ENCODE results near the gene SMIM9.
A peak's percentile ranks its signal among the peaks of the same experiment; 100 is the strongest.

SMIM9 gene

DNA sequence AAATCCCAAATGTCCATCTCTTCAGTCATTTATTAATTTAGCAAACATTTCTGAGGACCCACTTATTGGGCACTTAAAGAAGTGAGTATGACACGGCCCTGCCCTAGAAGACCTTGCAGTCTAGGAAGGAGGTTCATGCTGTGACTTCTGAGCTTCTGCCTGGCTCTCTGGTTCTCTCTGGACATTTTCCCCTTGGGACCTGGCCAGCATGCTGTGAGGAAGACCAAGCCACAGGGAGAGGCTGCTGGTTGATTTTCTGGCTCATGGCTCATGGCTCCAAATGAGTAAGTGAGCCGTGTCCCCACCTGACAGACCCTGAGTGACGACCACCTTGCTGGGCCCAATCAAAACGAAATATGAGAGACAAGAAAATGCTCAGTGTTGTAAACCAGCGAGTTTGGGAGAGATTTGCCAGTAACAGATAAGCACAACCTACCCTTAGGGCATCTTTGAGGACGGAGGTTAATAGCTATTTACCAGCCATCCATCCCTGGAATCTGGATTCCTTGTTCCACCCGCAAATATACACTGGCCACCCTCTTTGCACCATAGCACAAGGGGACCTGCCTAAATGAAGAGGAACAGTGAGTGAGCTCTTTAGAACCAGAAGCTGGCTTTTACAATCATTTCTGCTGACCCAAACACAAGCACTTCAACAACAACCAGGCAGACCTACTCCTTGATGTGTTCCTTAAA lies 30.1 kb downstream of the SMIM9 start:
- no peak for DNase-seq (ENCODE audit: low read depth)
- TF ChIP-seq, protein P1, sequence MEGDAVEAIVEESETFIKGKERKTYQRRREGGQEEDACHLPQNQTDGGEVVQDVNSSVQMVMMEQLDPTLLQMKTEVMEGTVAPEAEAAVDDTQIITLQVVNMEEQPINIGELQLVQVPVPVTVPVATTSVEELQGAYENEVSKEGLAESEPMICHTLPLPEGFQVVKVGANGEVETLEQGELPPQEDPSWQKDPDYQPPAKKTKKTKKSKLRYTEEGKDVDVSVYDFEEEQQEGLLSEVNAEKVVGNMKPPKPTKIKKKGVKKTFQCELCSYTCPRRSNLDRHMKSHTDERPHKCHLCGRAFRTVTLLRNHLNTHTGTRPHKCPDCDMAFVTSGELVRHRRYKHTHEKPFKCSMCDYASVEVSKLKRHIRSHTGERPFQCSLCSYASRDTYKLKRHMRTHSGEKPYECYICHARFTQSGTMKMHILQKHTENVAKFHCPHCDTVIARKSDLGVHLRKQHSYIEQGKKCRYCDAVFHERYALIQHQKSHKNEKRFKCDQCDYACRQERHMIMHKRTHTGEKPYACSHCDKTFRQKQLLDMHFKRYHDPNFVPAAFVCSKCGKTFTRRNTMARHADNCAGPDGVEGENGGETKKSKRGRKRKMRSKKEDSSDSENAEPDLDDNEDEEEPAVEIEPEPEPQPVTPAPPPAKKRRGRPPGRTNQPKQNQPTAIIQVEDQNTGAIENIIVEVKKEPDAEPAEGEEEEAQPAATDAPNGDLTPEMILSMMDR (conservative IDR thresholded peaks at IDR 0.05; ENCODE audit: low read depth, low read length) = no peak
- H3K4me3 ChIP-seq (ENCODE audit: low read length) = peak overlapping the region; percentile 65

- TF ChIP-seq, protein P1 (conservative IDR thresholded peaks at IDR 0.05; ENCODE audit: low read depth, low read length) = no peak
Measured at GRCh38 chrX:154802947-154803346, 31.5 kb downstream of the SMIM9 start.

GRCh38 chrX:154800478-154801210 lies 33.8 kb downstream of the SMIM9 start:
- H3K4me3 ChIP-seq (ENCODE audit: low read length) = no peak overlapping the region
- TF ChIP-seq, protein P1 (conservative IDR thresholded peaks at IDR 0.05; ENCODE audit: low read depth, low read length) = no peak
- DNase-seq (ENCODE audit: low read depth) = no peak

More at GRCh38 chrX:154802947-154803346, 31.5 kb downstream of the SMIM9 start:
- no peak for DNase-seq (ENCODE audit: low read depth)
- no peak overlapping the region for H3K4me3 ChIP-seq (ENCODE audit: low read length)

DNA sequence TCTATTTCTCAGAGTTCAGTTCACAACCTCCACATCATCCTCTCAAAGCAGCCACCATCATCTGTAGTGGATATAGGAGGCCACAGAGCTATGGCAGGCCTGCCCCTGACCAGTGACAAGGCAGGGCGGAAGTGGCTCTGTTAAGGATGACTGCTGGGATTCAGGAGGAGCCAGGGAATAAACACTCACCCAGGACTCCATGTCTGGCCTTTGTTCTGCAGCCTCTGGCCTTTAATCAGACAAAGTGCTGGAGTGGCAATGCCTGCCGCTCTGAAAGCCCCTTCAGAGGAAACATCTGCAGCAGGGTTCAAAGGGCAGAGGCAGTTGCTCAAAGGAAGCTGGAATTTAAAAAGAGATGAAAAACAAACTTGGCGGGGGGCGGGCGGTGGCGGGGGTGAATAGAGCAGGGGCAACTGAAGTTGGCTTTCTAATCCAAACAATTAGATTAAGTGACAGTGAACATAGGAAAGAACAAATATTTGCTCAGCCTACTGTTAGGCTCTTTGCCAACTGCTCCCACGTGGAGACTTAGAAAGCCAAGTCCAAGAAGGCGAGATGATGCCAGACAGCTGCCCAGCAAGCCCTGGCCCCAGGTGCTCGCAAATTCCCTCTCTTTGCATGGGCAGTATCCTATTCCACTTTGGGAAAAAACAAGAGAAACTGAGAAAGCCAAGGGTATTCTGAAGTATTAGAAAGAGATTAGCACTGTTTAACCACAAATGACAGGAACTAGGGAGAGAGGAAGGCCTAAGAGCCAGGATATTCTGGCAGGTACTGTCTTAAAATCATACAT lies 34.7 kb downstream of the SMIM9 start:
- TF ChIP-seq, protein P1 (conservative IDR thresholded peaks at IDR 0.05; ENCODE audit: low read depth, low read length) = no peak

DNA sequence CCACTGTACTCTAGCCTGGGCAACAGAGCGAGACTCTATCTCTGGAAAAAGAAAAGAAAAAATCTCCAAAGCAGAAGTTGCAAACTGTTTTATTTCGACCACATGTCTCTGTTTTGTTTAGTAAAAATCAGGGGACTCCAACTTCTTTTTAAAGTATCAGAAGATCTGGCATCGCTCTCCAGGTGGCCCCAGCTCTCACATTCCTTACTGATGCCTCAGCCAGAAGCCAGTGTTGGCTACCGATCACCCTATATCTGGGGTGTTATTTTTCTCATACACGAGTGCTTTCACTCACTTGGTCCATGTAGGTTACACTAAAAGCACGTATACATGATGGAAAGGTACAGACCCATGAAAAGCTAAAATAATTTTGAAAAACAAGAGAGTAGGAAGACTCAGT lies 37.5 kb downstream of the SMIM9 start:
- TF ChIP-seq, protein P1 (conservative IDR thresholded peaks at IDR 0.05; ENCODE audit: low read depth, low read length) = no peak
- no peak overlapping the region for H3K4me3 ChIP-seq (ENCODE audit: low read length)
- no peak for DNase-seq (ENCODE audit: low read depth)

More for the DNA sequence above, 34.7 kb downstream of the SMIM9 start:
- no peak overlapping the region for H3K4me3 ChIP-seq (ENCODE audit: low read length)
- DNase-seq (ENCODE audit: low read depth) = no peak

GRCh38 chrX:154795016-154795415 lies 39.4 kb downstream of the SMIM9 start:
- TF ChIP-seq, protein P1 (conservative IDR thresholded peaks at IDR 0.05; ENCODE audit: low read depth, low read length) = no peak
- no peak overlapping the region for H3K4me3 ChIP-seq (ENCODE audit: low read length)
- DNase-seq (ENCODE audit: low read depth) = no peak
